AG04450 (cell line): ENCODE data around the gene C4orf50. TPM values are rescaled to one million over a fixed set of nuclear protein-coding genes. Genes with fewer than 3 reads are reported as not detected.

Experiments used
- CTCF ChIA-PET: fragments of 300-600, 350-600 bp; formaldehyde crosslinking; extraction: SDS; loops from one replicate; lab custom pipeline; 2022; ENCODE audit warnings: antibody characterized with exemption, inconsistent platforms; lab: Charles Lee
- POLR2A ChIA-PET: fragments of 350-600 bp; formaldehyde crosslinking; extraction: SDS; loops from one replicate; lab custom pipeline; 2021; ENCODE audit warnings: antibody characterized with exemption, inconsistent platforms; lab: Yijun Ruan, JAX
- DNase-seq: peaks from one replicate; pipeline ENCODE4 v3.0.0-alpha.2; 2011; ENCODE audit warnings: low read depth, low spot score
- H3K27ac ChIP-seq: one replicate; pipeline ENCODE4 v1.5.1; 2012; ENCODE audit warnings: low read depth, low read length, control low read depth
- H3K27me3 ChIP-seq: one replicate; pipeline ENCODE4 v1.6.0; 2012; ENCODE audit warnings: low read length; ENCODE audit not compliant: control insufficient read depth, insufficient read depth
- H3K4me3 ChIP-seq: 2 replicates; pipeline ENCODE4 v1.5.1; 2011; ENCODE audit warnings: mild to moderate bottlenecking, low read depth, low read length, control low read depth
- H3K9me3 ChIP-seq: 2 replicates; pipeline ENCODE4 v1.5.1; 2012; ENCODE audit warnings: low read length; ENCODE audit not compliant: control insufficient read depth, insufficient read depth
- CTCF ChIP-seq: IDR thresholded peaks from 2 replicates; pipeline ENCODE4 v1.5.1; 2011; ENCODE audit warnings: low read depth, low read length, control low read depth, inconsistent platforms
- polyA plus RNA-seq: library from polyadenylated mRNA; depleted of rRNA; stranded (reverse); fragments of >200 nt; gene quantifications from 2 replicates; pipeline ENCODE4 v1.2.3, GENCODE V29; 2011

C4orf50 gene
- polyA plus RNA-seq, 1 experiment = not detected

GRCh38 chr4:5955856-5956255 lies 62.4 kb downstream of the C4orf50 start:
- H3K27me3 ChIP-seq = no peaks in the 10 kb centered on the region
- H3K4me3 ChIP-seq = no peak overlapping the region
- no peak overlapping the region for H3K27ac ChIP-seq
- no peak for TF ChIP-seq CTCF
- CTCF ChIA-PET = no interaction called here
- POLR2A ChIA-PET = no interaction called here
- no peak for DNase-seq
- no peaks in the 10 kb centered on the region; the same call in 1 of the 2 replicates for H3K9me3 ChIP-seq

GRCh38 chr4:5955201-5955821 lies 62.9 kb downstream of the C4orf50 start:
- ChIA-PET CTCF (no interaction called here), POLR2A (no interaction called here)
- no peak for DNase-seq
- Histone ChIP-seq H3K4me3 (no peak overlapping the region), H3K9me3 (no peaks in the 10 kb centered on the region; the same call in 1 of the 2 replicates), H3K27ac (no peak overlapping the region), H3K27me3 (no peaks in the 10 kb centered on the region)
- TF ChIP-seq CTCF = no peak

- Histone ChIP-seq H3K27me3 (no peaks in the 10 kb centered on the region), H3K9me3 (no peaks in the 10 kb centered on the region; the same call in 1 of the 2 replicates), H3K4me3 (no peak overlapping the region), H3K27ac (no peak overlapping the region)
- no peak for DNase-seq
- ChIA-PET CTCF (no interaction called here), POLR2A (no interaction called here)
- TF ChIP-seq CTCF = no peak
These were observed 64.0 kb downstream of the C4orf50 start for GRCh38 chr4:5954056-5954760.

- no peak for TF ChIP-seq CTCF
- DNase-seq = no peak
- H3K27me3 ChIP-seq = no peaks in the 10 kb centered on the region
- H3K27ac ChIP-seq = no peak overlapping the region
- H3K4me3 ChIP-seq = no peak overlapping the region
- H3K9me3 ChIP-seq = no peaks in the 10 kb centered on the region; the same call in 1 of the 2 replicates
- ChIA-PET CTCF (no interaction called here), POLR2A (no interaction called here)
These were observed 65.0 kb downstream of the C4orf50 start for GRCh38 chr4:5952975-5953951.
